AG08395 (cell line): ENCODE results near the gene ARMC3.
"Not testable (repeated sequence)": the region's sequence is repeated elsewhere in the genome, so short reads cannot be mapped to it uniquely, and the experiment has no call there.

Source experiments
- DNase-seq: peaks from one replicate; pipeline ENCODE4 v3.0.0; 2012; ENCODE audit warnings: mixed read lengths, low spot score

The ARMC3 gene

DNA sequence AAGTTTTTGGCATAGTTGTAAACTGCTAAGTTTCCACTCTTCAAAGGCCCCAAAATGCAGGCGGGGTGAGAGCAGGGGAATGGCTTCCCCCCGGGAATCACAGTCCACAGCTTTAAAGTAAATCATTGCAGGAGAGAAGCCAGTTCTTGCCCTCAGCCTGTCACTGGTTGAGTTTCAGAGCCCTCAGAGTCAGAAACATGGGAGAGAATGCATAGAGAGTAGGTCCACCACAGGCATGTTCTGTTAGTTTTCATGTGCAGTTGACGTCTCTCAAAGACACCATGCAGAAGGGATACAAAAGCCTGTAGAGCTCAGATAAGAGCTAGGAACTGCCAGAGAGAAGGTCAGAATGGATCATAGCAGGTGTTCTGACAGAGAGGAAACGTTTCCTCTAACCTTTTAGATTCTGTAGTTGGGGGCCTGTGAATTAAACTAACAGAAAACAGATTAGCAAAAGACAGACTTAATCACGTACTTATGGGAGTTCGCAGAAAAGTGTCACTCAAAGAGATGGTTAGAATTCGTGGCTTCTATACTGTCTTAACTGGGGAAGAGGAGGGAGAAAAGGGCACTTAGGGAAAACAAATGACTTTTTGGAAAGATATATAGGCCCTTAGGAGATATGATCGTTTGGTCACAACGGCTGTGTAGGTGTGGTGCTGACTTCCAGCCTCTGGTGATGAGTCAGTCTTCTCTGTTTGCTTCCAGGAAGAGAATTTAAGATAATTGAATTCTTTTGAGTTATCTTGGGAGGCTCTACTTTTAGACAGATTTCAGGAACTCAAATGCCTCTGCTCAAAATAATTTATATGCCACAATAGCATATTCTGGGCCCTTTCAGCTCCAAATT, 119.6 kb downstream of the ARMC3 start:
- no peak for DNase-seq

DNA sequence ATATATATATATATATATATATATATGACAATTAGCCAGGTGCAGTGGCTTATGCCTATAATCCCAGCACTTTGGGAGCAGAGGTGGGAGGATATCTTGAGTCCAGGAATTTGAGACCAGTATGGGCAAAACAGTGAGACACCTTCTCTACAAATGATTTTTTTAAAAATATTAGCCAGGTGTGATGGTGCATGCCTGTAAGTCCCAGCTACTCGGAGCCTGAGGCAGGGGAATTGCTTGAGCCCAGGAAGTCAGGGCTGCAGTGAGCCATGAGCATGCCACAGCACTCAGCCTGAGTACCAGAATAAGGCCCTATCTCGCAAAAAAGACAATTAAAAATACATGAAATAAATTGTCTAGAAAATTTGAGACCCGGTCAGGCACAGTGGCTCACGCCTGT, 120.3 kb downstream of the ARMC3 start:
- DNase-seq: no peak

DNA sequence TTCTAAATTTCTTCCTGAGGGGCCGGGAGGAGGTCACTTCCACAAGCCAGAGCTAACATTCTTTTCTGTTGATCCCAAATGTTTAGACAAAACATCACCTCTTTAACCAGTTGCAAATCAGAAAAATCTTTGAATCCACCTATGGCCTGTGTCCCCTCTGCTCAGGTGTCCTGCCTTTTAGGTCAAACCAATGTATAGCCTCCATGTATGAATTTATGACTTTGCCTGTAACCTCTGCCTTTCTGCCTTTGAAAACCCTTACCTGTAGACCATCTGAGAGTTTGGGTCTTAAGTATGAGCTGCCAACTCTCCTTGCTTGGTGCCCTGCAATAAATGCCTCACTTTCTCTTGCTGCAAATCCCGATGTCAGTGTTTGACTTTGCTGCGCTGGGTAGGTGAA, 123.4 kb downstream of the ARMC3 start:
- no peak for DNase-seq

DNA sequence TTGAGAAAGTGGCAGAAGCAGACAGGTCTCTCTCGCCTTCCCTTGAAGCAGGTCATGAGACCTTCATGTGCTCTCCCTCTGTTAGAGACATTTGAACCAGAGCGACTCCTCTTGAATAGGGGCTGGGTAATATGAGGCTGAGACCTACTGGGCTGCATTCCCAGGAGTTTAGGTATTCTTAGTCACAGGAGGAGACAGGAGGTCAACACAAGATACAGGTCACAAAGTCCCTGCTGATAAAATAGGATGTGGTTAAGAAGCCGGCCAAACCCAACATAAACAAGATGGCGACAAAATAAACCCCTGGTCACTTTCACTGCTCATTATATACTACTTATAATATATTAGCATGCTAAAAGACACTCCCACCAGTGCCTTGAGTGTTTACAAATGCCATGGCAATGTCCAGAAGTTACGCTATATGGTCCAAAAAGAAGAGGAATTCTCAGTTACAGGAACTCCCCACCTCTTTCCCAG, 124.0 kb downstream of the ARMC3 start:
- no peak for DNase-seq

DNA sequence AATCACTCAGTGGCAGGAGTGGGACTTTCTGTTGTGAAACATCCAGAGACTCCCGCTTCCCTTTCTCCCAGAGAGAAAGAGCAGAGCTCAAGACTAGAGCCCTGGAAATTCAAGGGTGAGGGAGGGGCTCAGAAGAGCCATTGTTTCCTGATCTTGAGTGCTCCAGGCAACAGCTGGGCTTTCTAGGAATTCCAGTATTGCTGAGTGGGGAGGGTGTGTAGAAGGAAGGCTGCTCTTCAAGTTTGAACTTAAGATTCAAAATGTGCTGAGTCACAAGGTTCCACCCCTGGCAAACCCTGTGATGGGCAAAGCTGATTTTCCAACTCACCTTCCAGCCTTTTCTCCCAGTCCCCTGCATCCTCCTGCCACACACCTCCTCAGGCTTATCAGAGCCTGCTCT, 125.2 kb downstream of the ARMC3 start:
- no peak for DNase-seq

DNA sequence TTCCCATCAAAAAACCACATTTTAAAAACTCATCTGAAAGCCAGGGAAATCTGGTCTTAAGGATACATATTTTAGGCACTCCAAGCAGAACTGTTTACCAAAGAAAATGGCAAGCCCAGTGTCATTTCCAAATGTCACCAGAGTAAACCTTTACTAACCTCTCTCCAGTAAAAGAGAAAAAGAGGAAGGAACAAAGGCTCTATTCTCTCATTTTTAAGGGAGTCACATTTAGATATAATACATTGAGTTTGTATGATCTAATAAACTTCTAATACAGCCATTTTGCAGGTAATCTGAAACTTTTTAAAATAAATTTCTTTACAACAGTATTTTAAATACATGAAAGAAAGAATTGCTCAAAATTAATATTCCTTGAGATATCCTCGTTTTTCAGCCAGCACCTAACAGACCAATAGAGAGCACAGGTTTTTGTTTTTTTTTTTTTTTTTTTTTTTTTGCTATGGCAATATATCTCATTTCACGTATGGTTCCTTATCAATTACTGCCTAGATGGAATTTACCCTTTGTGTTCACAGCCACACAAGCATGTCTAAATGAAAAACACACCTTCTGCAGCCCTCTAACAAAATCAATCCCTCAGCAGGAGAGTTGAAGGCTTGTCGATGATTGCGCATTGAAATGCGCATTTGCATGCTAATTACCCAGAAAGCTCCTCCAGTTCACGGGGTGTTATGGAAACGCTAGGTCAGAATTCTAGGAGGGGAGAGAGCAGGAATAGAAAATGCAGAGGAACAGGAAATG, 127.8 kb downstream of the ARMC3 start:
- DNase-seq: no peak

DNA sequence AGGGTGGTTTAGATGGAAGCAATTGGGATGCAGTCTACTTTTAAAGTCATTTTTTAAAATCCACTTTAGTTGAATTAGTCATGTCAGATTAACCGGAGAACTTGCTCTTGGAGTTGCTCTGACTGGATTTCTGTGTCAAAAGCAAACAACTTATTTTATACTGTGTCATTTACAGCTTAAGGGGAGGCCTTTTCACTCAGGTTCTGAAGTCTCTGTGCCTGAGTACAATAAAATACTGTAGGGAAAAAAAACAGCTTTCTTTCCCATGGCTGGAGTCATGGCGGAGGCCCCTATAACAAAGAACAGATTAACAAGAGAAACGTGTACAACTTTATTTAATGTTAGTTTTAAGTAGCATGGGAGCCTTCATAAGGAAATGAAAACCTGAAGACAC, 128.3 kb downstream of the ARMC3 start:
- no peak for DNase-seq

DNA sequence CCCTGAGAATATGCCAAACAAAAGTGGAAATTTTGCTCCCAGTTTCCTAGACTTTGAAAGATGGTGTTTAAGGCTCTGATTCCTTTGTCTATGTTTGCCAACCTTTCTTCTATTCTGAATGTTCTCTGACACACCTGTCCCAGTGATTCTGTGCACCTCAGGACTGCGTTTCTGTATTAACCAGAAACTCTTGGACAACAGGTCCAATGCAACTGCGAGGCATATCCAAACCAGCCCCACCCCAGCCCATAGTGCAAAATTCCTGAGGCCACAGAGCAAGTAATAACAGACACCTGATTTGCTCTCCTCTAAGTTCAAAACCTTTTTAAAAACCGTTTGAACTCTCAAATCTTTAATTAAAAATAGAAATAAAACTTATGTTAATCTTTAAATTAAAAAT, 130.5 kb downstream of the ARMC3 start:
- no peak for DNase-seq

DNA sequence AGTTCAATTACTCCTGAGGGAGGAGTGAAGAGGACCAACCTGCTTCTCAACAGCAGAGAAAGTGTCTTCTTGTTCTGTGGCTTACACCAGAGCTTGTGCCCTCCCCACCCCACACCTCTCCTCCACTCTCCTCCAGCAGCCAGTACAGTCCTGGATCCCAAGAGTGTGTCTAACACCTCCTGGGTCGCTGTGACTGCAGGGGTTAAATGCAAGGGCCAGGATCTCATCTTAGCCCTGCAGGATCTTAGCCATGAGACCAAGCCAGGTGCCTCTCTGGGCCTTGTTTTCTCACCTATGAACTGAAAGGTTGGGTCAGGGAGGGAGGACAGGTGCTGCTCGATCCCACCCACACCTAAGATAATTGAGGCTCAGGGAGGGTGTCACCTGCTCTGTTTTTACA, 133.1 kb downstream of the ARMC3 start:
- no peak for DNase-seq

DNA sequence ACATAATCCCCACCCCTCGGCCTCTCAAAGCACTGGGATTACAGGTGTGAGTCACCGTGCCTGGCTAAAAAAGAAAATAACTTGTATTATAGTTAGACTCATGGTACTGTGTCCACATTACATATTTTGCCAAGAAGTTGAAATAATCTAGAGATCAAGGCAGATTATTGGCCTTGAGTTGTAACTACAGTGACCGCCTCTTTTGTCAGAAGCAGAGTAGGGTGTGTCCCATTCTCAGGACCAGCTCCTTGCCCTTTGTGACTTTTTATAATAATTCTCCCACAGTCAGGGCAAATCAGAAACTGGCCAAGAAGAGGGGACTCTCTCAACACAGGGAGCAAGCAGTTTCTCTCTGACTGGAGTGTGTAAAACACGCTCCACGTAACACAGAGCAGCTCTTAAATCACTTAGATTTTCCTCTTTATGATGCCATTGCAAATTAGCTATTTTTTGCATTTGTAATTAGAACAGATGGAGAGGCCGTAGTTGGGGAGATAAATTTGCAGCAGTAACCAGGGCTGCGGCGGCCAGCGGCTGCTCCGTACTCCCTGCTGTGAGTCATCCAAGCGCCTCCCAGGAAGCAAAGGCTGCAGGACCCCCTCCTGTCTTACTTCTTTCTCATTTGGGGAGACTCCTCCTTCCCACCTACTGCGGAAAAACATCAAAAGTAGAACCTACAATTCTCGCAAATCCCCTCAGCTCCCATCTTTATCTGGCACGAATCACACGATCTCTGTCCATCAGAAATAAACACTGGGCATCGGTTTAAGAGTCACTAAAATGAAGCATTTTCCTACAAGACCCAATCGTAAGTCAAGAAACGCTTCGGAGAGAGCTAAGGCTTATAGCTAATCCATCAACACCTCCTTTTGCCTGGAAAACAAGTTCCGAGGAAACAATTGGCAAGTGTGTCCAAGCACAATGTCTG, 135.5 kb downstream of the ARMC3 start:
- peak; percentile 25 for DNase-seq

DNA sequence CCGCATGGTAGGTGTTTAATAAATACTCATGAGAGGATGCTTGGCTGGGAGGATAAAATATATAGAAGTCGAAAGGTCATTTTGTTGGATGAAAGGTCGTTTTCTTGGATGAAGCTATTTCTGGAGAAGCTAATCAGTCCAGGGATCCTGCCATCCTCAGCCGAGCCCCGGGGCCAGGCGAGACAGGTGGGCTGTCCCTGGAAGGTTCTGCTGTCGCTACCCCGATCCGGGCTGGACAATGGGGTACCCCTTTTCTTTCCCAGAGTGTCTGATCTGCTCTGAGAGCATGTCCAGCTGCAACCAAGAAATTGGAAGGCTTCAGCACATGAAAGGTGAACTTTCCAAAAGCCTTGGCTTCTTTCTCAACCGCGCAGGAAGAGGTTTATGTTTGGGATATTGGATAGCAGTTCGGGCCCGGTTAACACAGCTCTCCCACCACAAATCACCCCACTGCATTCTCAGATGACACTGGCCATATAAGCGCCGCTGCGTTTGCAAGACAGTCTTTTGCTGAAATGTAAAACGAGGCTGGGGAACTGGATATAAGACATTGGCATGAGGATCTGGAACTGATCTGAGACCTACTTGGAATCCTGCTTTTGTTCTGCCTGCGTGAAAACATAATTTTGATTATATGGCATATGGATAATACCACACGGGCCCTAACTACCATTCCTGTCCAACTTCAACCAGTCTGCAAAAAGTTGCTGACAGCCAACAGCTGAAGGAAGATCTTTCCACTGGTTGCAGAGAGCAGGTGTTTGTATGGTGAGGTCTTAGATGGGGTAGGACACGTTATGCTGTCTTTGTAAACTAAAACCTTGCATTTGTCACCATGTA, 136.3 kb downstream of the ARMC3 start:
- DNase-seq: no peak

DNA sequence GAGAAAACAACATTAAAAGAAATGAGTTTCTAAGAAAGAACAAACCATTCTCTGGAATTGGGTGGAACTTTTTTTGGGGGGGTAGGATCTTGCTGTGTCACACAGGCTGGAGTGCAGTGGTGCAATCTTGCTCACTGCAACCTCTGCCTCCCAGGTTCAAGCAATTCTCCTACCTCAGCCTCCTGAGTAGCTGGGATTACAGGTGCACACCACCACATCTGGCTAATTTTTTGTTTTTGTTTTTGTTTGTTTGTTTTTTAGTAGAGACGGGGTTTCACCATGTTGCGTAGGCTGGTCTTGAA, 136.9 kb downstream of the ARMC3 start:
- not testable (repeated sequence) for DNase-seq

DNA sequence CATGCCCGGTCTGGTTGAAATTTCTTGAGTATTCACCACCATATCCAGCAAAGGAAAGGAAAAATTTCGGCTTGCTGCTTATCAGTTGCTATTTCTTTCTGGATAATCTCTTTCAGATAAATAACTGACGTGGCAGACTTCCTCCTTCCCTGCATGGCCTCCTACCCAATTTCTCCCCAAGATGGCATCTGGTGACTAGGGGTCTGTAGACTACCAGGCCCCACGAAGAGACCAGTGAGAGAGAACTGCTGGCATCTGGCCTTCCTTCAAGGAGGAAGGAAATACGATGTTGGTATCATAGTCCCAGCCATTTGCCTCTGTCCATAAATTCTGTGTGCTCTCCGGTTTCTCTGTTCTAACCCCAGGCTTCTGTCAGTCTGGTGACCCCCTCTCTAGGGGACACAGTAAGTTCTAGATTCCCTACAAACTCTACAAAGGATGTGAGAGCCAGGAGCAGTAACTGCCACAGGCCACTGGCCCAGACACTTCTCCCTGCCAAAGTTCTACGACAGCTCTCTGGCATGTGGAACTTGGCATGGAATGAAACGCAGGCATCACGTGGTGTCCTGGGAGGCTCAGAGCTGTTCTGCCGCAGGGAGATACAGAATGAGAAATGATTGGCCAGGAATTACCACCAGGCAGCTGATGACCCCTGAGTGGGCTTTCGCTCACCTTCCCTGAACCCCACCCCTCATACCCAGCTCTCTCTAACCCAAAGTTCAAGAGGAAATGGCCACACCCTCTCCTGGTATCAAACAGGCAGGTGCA, 137.5 kb downstream of the ARMC3 start:
- DNase-seq: peak; percentile 93

DNA sequence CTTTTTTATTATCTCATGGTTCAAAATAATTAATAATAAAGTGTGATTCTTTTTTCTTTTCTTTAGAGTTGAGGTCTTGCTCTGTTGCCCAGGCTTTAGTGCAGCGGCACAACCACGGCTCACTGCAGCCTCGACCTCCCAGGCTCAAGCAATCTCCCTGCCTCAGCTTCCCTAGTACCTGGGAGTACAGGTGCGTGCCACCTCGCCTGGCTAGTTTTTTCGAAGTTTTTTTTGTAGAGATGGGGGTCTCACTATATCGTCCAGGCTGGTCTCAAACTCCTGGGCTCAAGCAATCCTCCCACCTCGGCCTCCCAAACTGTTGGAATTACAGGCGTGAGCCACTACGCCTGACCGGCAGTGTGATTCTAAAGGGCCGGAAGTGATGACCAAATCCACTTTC, 139.5 kb downstream of the ARMC3 start:
- no peak for DNase-seq

DNA sequence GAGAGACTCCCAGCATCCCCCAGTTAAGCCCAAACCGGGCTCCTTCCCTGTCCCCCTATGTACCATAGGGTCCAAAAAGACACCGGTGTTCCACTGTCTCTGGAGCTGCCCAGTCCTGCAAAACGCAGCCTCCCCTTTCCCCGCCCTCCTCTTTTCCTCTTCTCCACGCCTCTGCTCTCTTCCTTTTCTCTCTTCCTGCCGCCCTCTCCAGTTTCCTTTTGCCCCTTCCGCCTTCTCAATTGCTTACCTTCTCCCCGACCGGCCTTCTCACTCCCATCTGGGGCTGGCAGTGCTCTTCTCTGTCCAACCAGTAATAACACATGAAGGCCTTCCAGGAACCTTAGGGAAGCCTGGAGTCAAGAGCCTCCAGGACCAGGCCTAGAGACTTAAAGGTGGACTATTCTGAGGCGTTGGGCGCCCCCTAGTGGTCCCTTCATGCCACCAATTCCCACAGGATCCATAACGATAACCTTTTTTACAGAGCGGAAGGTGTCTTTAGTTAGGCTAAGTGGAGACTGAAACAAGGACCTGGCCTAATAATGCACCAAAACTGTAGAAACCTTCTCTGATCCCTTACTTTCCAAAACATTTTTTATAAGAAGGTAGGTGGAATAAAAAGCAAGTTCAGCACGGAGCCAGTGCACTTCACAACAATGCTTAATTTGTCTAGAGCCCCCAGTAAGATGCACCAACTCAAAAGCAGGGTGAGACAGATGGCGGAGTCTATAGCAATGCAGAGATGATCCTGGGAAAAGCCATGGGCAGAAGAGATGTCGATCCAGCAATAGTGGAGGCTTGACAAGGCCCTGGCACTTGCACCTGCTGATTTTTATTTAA, 140.3 kb downstream of the ARMC3 start:
- peak; percentile 78 for DNase-seq

DNA sequence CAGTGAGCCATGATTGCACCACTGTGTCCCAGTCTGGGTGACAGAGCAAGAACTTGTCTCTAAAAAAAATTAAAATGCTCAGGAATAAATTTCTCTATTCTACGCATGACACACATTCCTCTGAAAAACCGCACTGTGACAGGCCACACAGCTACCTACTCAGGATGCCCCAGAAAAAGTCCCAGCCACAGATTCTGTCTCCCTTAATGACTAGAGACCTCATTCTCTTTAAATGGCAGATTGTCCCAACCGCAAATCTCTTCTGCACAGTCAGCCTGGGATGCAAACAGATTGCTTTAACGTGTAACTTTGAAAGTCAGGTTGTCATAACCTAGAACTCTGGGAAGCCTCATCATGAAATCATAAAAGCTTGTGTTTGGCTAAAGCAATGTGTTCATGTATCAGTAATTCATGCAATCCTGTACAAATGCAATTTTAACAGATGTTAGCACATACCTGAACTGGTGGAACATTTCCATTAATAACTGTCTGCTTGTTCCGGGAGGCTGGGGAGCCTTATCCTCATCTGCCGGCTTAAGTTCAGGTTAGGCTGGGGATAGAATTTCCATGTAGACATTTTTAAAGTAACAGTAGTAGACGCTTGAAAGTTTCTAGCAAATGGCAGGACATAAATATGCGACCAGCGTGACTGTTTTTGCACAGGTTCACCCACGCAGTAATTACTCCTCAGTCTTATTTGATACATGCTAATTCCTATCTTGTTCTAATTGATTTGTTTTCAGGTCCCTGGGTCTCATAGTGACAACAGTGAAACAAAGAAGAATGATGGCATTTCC, 141.4 kb downstream of the ARMC3 start:
- no peak for DNase-seq

DNA sequence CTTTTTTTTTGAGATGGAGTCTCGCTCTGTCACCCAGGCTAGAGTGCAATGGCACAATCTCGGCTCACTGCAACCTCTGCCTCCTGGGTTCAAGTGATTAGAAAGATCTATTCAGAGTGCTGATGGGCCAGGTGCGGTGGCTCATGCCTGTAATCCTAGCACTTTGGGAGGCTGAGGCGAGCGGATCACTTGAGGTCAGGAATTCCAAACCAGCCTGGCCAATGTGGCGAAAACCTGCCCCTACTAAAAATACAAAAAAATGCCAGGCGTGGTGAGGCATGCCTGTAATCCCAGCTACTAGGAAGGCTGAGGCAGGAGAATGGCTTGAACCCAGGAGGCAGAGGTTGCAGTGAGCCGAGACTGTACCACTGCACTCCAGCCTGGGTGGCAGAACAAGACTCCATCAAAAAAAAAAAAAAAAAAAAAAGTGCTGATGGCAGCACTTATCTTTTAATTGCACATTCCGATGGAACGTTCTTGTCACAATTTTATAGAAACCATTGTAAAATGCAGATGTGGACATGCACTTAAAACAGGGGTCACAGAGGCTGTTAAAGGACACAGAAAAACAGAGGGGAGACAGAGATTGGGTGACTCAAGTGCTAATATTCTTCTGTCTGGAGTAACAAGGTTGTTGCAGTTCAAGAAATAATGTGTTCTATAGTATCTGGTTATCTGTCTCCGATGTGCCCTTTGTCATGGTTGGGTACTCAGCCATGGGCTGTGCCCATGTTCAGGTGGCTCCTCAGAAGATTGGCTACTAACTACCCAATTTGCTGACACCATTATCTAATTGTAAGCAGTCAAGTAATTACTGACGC, 142.4 kb downstream of the ARMC3 start:
- DNase-seq: not testable (repeated sequence)

DNA sequence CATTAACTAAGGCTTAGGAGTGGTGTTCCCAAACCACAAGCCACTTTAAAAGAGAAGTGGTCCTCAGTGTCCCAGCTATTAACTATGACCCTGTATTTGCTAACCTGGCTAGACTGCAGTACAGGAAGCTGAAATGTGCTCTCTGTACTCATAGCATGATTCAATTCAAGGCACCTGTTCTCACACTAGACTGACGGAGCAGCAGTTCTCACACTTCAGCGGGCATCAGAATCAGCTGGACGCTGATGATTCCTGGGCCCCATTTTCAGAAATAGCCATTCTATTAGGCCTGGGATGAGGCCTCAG, 143.0 kb downstream of the ARMC3 start:
- no peak for DNase-seq
